HG03025 (cell line): Measurements from ENCODE around the gene PLCG2.
"Not testable (repeated sequence)": the region's sequence is repeated elsewhere in the genome, so short reads cannot be mapped to it uniquely, and the experiment has no call there.

Experiments
- ATAC-seq: cut with Tn5 transposase; IDR thresholded peaks from one replicate; pipeline ENCODE4 v1.9.1; 2021; ENCODE audit warnings: mild to moderate bottlenecking, moderate library complexity; ENCODE audit not compliant: unreplicated experiment, low FRiP score

PLCG2 gene

DNA sequence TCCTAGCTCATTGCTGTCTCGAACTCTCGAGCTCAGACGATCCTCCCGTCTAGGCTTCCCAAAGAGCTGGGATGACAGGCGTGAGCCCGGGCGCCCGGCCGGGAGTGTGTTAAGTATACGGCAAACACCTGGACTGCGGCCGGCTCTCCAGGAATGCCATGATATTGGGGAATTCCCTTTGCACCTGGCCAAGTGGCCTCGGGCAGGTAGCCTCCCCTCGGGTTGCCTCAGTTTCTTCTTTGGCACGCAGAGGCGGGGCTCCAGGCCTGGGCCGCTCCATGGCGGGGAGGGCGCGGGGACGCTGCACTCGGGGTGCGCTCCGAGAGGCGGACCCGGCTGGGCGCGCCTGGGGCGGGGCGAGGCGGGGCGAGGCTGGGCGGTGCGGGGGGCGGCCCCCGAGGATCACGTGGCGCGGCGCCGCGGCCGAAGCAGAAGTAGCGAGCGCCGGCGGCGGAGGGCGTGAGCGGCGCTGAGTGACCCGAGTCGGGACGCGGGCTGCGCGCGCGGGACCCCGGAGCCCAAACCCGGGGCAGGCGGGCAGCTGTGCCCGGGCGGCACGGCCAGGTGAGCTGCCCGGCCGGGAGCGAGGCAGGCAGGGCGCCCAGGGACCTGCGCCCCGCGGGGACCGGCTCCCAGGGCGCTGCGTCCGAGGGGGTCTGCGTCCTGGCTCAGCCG, at the start of gene PLCG2:
TSS of gene PLCG2 (plus strand) at position 431 of the 675 bp plus-strand sequence. CDS start 6,699 bp downstream, outside the sequence.
- peak; percentile 67 for ATAC-seq

DNA sequence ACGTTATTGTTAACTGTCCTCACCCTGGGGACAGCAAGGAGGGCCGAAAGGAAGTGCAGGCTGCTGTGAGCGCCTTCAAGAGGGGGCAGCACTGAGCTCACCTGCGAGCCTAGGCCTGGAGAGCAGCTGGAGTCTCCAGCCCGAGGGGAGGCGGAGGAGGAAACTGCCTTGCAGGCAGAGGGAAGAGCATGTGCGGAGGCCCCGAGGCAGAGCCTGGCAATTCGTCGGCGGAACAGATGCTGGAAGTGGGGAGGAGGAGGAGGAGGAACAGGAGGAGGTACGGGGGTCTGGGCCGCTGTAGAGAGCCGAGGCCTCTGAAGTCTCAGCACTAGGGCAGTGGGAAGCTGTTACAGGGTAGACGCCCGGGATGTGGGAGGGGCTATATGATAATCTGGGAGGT, 49.6 kb upstream of the PLCG2 start:
- no peak for ATAC-seq

DNA sequence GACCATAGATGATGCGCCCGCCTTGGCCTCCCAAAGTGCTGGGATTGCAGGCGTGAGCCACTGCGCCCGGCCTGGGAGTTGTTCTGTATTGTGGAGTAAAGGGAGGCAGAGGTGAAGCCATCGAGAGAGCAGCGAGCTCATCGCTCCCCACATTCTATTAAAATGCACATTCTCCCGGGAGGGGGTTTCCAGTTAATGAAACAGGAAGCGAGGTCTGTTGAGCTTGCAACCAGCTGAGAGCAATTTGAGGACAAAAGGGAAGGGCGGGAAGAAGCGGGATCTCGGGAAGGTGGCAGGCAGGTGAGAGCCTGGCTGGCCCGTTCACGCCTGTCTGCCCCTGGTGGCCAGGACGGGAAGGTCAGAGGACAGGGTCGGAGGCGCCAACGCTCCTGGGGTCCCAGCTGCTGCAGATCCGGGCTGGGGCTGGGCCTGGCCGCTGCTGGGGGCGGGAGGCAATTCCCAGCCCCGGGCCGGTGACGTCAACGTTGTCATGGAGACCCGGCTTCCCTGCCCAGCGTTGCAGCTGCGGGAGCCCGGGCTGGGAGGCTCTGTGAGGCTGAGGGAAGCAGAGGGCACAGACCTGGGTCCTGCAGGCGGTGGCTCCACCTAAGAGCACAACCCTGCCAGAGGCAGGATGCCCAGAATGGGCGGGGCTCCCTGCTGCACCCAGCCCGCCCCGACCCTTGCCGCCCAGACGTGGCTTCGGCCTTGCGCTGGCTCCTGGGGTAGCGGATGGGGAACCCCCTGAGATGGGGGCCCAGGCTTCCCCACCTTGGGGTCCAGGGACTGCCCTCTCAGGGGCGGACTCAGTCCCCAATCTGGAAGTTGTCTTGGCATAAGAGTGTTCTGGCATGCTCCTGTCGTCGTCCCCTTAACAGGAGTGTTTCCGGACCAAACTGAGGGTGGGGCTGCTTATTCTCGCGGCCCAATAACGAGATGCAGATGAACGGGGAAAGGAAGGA, 48.7 kb upstream of the PLCG2 start:
- peak; percentile 65 for ATAC-seq

DNA sequence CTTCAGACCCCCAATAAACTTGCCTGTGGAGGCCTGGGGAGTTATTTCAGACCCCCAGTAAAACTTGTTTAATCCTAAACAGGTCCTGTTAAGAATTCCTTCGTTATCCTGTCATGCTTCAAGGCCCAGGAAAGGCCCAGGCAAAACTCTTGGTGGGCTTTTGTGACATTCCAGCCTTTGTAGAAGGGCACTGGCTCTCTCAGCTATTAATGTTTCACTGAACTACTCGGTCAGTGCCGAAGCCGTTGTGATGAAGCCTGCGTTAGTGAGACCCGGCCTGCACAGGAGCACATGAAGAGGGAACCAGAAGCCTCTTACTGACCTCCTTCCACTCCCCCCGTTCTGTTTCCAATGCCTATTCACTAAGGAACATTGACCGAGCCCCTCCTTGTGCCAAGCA, 47.4 kb upstream of the PLCG2 start:
- no peak for ATAC-seq

DNA sequence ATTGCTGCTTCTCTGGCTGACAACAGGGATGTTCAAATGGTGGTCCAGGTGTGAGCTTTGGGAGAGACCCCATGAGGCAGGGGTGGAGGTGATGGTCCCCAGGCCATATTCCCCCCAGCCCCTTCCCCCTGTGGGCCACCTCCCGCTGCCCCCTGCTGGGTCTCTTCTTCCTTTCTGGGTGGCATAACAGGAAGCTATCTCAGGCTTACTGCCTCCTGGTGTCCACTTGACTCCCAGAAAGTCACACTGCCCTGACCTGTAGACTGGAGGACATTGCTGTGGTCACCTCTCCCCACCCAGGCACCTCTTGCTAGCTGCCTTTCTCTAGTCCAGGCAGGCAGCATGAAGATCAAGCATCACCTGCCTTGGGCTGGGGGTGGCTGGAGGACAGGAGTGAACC, 46.4 kb upstream of the PLCG2 start:
- no peak for ATAC-seq

DNA sequence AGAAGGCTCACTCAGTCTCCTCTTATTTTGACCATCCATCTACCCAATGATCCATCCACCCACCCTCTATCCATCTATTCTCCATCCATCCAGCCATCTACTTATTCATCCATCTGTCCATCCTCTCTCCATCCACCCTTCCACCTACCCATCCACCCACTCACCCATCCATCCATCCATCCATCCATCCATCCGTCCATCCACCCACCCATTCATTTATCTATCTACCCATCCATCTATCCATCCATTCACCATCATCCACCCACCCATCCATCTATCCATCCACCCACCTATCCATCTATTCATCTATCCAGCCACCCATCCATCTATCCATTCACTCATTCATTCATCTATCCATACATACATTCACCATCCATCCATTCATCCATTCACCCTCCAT, 45.8 kb upstream of the PLCG2 start:
- ATAC-seq: no peak

DNA sequence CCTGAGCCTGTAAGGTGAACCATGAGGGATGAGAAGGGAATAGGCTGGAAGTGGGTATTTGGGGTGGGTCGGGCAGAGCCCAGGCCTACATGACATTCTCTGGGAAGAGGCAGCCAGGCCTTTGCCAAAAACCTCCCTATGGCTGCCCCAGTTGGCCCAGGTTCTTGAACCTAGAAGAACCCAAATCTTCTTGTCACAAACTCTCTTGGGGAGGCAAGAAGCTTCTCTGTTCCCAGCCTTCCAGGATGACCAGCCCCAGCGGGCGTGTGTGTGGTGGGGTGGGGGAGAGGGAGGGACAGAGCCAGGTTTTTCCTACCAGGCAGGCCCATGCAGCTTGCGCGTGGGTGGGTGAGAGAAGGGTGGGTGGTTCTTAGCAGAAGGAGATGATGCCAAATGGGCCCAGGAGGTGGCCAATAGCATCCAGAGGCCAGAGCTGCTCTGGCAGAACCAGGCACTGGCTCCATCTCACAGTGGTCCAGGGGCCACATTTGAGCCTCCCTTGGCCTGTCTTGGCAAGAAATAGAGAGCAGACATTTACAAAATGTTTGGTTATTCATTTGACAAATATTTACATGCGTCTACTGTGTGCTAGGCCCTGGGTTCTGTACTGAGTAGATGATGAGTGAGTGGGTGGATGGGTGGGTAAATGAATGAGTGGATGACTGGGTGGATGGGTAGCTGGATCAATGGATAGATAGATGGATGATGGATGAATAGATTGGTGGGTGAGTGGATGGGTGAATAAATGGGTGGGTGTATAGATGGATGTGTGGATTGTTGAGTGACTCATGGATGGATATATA, 44.3 kb upstream of the PLCG2 start:
- ATAC-seq: no peak

DNA sequence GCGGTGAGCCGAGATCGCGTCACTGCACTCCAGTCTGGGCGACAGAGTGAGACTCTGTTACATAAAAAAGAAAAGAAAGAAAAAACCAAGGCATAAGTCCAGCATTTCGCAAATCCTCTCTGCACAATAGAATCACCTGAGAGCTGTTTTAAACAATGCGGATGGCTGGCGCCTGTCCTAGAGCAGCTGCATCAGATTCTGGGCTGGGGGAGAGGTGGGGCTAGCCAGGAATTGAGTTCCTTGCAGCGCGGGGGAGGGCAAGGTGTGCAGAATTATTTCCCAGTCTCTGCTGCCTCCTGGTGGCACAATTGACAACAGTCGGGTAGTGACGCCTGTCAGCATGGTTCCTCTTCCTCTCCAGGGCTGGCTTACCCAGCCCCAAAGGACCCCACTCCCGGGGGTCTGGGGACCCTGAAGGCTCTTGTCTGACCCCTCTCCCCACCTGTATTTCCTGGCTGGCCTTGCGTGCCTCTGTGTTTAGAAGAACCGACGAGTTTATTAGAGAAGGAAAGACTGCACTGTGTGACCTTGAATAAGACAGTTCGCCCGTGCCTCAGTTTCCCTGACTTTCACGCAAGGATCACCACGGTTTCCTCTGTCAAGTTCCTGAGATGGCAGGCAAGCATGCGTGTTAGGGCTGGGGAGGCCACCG, 41.1 kb upstream of the PLCG2 start:
- ATAC-seq: peak; percentile 48

DNA sequence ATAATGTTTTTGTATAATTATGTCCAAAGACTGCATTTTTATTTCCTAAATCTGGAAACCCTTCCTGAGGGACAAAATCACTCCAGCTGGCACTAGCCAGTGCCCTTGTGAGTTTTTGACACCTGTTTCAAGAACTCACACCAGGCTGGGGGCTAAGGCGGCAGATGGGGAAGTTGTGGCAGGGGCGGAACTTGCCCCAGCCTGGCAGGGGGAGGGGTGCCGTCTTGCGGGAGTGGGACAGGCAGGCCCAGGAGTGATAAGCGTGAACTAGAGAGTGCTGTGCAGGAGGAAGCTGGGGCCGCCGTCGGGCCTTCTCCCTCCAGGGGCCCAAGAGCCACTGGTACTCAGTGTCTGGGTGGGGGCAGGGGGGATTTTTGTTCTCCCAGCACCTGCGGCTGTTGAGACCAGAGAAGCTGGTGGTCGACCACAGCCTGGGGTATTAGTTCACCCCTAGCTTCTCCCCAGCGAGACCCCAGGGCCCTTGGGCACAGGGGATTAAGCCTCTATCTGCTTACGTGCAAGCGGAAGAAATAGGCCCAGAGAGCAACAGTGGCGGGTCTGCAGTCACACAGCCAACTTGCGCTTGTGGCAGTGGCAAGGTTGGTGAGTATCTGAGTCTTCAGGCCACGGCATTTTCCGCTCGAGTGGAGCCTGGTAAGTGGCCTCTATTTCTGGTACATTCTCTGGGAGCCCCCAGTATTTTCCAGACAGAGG, 40.2 kb upstream of the PLCG2 start:
- no peak for ATAC-seq

DNA sequence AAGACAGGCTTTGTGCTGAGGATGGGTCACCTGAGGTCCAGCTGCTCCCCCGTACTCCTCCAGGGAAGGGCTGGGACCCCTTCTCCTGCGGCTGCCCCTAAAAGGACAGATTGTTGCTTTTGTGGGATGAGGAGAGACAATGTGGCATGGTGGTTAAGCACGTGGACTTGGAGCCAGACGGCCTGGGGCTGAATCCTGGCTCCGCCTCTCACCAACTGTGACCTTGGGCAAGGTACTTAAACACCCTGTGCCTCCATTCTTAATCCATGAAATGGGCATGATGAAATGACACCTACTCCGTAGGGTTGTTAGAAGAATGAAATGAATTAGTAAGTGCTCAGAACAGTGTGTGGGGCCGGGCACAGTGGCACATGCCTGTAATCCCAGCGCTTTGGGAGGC, 39.6 kb upstream of the PLCG2 start:
- ATAC-seq: no peak

DNA sequence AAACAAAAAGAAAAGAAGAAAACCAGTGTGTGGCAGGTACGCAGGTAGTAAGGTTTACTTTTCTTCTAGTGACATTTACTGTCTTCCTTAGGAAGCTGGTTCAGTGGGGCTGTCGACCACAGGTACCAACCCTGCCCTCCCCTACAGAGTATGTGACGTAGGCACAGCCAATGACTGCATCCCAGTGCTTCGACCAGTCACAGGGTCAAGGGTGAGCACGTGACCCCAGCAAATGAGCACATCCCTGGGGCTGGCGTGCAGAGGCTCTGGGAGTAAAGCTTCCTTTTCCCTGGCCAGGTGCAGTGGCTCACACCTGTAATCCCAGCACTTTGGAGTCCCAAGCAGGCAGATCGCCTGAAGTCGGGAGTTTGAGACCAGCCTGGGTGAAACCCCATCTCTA, 38.9 kb upstream of the PLCG2 start:
- no peak for ATAC-seq

DNA sequence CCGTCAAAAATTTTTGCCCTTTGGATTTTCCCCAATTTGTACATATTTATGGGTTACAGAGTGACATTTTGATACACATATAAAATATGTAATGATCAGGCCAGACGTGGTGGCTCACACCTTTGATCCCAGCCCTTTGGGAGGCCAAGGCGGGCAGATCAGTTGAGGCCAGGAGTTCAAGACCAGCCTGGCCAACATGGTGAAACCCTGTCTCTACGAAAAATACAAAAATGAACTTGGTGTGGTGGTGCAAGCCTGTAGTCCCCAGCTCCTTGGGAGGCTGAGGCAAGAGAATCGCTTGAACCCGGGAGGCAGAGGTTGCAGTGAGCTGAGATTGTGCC, 37.7 kb upstream of the PLCG2 start:
- ATAC-seq: not testable (repeated sequence)

DNA sequence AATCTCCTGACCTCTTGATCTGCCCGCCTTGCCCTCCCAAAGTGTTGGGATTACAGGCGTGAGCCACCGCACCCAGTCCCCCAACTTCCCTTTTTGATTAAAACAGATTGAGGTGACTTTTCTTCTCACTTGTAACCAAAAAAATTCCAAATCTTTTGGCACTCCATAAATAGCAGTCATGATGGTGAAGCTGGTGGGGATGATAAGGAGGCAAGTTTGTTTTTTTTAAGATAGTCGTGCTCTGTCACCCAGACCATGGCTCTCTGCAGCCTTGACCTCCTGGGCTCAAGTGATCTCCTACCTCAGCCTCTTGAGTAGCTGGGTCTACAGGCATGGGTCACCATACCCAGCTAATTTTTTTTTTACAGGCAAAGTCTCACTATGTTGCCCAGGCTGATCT, 34.7 kb upstream of the PLCG2 start:
- ATAC-seq: no peak

DNA sequence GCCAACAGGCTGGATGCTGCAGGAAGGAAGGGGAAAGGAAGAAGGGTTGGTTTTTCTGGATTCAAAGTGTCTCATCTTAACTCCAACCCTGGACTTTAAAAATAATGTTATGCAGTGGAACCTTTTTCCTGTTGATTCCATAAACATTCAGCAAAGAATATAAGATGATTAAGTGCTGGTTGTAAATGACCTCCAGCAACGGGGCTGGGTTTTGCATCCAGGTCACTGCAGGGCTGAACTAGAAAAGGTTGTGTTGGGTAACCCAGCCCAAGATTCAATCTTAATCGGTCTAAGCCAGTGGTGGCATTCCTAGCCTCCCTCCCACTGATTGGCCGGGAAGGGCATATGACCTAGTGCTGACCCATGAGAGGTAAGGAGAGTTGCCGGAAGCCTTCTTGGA, 34.2 kb upstream of the PLCG2 start:
- ATAC-seq: no peak

DNA sequence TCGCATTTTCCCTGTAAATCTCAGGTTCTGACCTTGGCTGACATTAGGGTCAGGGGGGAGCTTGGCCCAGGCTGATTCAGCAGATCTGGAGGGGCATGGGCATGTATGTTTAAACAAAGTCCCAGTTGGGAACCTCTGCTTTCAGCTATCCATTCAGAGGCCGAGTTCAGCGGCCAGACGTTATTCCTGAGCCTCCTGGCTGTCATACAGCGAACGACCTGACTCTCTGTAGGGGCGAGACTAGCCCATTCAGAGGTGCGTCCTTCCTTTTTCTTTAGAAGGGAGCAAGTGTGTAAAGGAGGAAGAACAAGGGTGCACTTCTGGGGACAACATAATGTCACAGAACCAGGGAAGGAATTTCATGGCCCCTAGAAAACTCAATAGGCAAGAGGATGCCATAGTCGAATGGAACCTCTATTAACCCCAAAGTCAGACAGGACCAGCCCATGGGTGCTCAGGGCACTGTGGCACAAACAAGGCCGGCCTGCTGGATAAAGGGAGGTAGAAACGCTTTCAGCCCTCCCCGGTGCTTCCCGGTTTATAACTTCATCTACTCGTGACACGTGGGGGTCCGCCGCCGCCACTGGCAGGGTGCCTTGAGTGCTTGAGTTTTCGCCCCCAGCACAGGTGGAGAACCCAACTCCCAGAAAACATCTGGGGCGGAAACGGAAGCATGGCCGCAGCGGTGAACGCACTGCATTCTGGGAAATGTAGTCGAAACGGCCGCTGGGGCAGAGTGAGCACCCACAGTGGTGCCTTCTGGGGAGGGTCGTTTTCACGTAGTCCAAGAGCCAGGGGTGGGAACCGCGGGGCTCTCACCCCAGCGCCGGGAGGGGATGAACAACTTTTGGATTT, 33.2 kb upstream of the PLCG2 start:
- peak; percentile 70 for ATAC-seq

DNA sequence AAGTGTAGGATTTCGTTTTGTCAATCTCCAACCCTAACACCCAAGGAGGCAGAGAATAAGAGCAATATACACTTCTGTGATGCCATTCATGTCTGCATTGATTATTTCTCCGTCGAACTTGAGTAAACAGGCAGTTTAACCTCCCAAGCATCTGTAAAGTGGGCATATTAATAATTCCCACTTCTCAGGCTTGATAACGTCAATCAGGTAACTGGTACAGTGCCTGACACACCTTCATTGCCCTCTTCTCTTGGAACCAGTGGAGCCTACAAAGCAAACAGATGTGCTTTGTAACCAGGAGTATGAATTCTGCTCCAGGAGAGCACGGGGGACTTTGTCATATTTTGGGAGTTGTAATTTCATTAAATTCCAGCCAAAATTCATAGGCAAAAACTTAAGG, 32.5 kb upstream of the PLCG2 start:
- no peak for ATAC-seq

DNA sequence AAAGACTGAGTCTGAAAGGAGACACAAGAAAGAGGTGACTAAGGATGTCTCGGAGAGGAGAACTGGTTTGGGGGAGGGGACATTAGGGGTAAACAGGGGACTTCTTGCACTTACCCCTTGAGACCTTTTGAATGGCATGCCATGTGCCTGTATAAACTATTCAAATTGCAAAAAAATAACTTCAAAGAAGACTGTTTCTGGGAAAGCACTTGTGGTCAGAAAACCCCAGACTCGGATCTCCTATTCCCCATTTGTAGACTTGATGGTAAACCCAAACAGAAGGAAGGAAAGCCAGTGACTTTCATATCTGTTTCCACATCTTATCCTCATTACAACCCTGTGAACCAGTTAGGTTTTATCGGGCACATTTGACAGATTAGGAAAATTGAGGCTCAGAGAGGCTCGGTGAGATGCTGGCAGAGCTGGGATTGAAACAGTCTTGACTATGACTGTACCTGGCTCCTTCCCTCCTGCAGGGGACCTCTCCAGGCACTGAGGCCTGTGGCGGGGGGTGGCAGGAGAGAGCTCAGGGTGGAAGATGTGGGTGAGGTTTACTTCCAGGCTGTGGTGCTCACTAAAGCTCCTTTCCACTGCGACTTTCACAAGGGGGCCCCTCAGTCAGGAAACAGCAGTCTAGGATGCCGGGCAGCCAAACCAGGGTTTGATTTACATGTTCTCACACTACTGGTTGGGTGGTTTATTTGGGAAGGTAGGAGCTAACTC, 30.5 kb upstream of the PLCG2 start:
- no peak for ATAC-seq

DNA sequence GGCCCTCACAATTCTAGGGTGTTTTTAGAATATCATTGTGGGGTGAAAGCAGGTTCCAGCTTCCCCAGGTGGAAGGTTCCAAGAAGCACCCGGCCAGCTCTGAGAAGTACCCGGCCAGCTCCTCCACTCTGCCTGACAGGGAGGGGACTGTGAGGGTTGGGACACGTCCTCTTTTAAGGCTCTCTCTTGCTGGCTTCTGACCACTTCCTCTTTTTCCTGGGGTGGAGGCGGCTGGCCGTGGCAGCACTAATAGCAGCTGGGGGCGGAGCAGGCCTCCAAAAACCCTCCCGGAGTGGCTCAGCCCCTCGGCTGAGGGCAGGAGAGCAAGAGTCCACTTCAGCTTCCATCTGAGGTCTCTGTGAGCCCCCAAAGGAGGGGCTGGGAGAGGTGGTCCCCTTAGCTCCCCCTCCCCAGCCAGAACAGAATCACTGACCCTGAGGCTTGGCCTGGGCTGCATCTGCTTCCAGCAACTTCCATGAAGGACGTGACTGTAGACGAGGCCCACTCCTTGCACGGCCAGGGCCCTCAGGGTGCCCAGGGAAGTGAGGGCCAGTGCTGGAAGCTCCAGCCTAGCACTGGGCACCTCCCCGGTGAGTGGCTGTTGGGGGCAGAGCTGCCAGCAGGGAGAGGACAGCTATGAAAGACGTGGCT, 26.7 kb upstream of the PLCG2 start:
- peak; percentile 88 for ATAC-seq
